ENCODE measurements around the gene CCDC40.

DNA sequence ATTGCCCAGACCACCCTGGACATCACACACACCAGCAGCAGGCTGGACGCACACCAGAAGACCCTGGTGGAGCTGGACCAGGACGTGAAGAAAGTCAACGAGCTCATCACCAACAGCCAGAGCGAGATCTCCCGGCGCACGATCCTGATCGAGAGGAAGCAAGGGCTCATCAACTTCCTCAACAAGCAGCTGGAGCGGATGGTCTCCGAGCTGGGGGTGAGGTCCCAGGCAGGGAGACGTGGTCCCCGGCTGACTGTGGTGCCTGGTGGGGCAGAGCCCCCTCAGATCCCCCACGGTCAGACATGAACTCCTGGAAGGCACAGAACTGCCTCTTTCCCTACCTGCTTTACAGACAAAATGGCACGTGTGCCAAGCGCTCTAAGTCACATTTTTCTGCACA, 48.3 kb downstream of the CCDC40 start:
- TF ChIP-seq EZH2 (IDR thresholded peaks at IDR 0.05; ENCODE audit: borderline replicate concordance, insufficient read depth, low read depth, low read length, poor library complexity, severe bottlenecking), result no peak
- TF ChIP-seq, protein P1, sequence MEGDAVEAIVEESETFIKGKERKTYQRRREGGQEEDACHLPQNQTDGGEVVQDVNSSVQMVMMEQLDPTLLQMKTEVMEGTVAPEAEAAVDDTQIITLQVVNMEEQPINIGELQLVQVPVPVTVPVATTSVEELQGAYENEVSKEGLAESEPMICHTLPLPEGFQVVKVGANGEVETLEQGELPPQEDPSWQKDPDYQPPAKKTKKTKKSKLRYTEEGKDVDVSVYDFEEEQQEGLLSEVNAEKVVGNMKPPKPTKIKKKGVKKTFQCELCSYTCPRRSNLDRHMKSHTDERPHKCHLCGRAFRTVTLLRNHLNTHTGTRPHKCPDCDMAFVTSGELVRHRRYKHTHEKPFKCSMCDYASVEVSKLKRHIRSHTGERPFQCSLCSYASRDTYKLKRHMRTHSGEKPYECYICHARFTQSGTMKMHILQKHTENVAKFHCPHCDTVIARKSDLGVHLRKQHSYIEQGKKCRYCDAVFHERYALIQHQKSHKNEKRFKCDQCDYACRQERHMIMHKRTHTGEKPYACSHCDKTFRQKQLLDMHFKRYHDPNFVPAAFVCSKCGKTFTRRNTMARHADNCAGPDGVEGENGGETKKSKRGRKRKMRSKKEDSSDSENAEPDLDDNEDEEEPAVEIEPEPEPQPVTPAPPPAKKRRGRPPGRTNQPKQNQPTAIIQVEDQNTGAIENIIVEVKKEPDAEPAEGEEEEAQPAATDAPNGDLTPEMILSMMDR (IDR thresholded peaks at IDR 0.05), result no peak

All from B cell (primary cell).